Lower leg skin (tissue), 4 donors: Measurements from ENCODE around the gene ANKRD36B. TPM values are rescaled to one million over a fixed set of nuclear protein-coding genes. Genes with fewer than 3 reads are reported as not detected.
A peak's percentile ranks its signal among the peaks of the same experiment; 100 is the strongest.
"Not testable (repeated sequence)": the region's sequence is repeated elsewhere in the genome, so short reads cannot be mapped to it uniquely, and the experiment has no call there.

ENCODE experiments used
- DNase-seq, 2 donors: peaks; one replicate each; pipeline ENCODE4 v3.0.0-alpha.2; 2019; ENCODE audit warnings: low spot score in 2 of 2
- H3K4me3 ChIP-seq: fragments of 200-600 bp; sonication (generic); 2 replicates; pipeline ENCODE4 v1.5.1; 2017; ENCODE audit warnings: mild to moderate bottlenecking, low read depth; ENCODE audit not compliant: poor library complexity, severe bottlenecking
- POLR2A ChIP-seq, 2 donors: fragments of 450-650 bp; IDR thresholded peaks; one replicate each; pipeline ENCODE4 v1.6.1; 2016 to 2017; ENCODE audit warnings: antibody characterized with exemption in 2 of 2, mild to moderate bottlenecking in 1 of 2, moderate library complexity in 1 of 2
- WGBS, 2 donors: methylation state at CpG; one replicate each; pipeline ENCODE4 v1.1.5; 2018; 5-methylcytosine and 5-hydroxymethylcytosine counted together
- intact Hi-C: fragments of 100-400 bp; cut with DNase I; formaldehyde crosslinking; loops from one replicate; pipeline ENCODE4 v1.15.0; 2023; ENCODE audit warnings: low total_unique reads
- total RNA-seq, 4 donors: library from RNA; depleted of rRNA; stranded (reverse); fragments of >200 nt; gene quantifications; one replicate each; pipeline ENCODE4 v1.1.0, GENCODE V29; 2016
- TF ChIP-seq, protein P1 (sequence below), 3 donors: fragments of 450-650 bp; IDR thresholded peaks; one replicate each; pipeline ENCODE4 v1.5.1; 2016; ENCODE audit warnings: antibody characterized with exemption in 3 of 3, mild to moderate bottlenecking in 3 of 3, moderate library complexity in 2 of 3

ANKRD36B gene
- total RNA-seq, 4 donors from 2014 or later, result 11.0 to 33.1 (median 12.6) TPM

GRCh38 chr2:97546711-97547110 lies 43.0 kb downstream of the ANKRD36B start:
- H3K4me3 ChIP-seq, result no peak overlapping the region
- TF ChIP-seq, protein P1, sequence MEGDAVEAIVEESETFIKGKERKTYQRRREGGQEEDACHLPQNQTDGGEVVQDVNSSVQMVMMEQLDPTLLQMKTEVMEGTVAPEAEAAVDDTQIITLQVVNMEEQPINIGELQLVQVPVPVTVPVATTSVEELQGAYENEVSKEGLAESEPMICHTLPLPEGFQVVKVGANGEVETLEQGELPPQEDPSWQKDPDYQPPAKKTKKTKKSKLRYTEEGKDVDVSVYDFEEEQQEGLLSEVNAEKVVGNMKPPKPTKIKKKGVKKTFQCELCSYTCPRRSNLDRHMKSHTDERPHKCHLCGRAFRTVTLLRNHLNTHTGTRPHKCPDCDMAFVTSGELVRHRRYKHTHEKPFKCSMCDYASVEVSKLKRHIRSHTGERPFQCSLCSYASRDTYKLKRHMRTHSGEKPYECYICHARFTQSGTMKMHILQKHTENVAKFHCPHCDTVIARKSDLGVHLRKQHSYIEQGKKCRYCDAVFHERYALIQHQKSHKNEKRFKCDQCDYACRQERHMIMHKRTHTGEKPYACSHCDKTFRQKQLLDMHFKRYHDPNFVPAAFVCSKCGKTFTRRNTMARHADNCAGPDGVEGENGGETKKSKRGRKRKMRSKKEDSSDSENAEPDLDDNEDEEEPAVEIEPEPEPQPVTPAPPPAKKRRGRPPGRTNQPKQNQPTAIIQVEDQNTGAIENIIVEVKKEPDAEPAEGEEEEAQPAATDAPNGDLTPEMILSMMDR (IDR thresholded peaks at IDR 0.05), result no peak
- no peak for TF ChIP-seq POLR2A (IDR thresholded peaks at IDR 0.05)
- 68 to 86% methylated on average over 2 of the region's 2 CpGs for WGBS, 2 donors
- no peak for DNase-seq
- intact Hi-C loops, result no loop called here

DNA sequence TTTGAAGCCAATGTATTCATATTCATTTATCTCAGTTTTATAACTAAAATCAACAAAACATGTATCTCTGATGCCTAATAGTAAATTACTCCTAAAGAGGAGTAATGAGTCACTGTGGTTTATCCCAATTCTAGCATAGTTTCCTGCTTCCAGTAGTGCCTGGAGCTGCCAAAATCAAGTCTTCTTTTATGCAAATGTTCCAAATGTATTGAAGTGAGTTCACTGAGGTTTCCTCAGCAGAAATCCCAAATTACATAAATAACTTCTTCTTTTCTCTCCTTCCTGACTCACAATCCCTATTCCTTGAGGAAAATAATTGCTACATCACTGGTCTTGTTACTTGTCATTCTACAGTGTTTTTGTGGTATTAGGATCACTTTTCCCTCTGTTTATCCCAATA lies 44.8 kb downstream of the ANKRD36B start:
- DNase-seq, intact Hi-C loops, H3K4me3 ChIP-seq: not testable (repeated sequence)

DNA sequence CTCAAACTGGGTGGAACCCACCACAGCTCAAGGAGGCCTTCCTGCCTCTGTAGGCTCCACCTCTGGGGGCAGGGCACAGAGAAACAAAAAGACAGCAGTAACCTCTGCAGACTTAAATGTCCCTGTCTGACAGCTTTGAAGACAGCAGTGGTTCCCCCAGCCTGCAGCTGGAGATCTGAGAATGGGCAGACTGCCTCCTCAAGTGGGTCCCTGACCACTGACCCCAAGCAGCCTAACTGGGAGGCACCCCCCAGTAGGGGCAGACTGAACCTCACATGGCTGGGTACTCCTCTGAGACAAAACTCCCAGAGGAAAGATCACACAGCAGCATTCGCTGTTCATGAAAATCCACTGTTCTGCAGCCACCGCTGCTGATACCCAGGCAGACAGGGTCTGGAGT lies 63.8 kb downstream of the ANKRD36B start:
- intact Hi-C loops, H3K4me3 ChIP-seq: not testable (repeated sequence)
- 100% methylated on average over 2 of the region's 2 CpGs for WGBS, 2 donors
- DNase-seq, result peak in 1 of 2 donors; percentile 34

- DNase-seq, intact Hi-C loops, H3K4me3 ChIP-seq: not testable (repeated sequence)
- 100% methylated on average over 1 of the region's 1 CpG for WGBS, 2 donors
Measured at GRCh38 chr2:97523816-97524215, 65.9 kb downstream of the ANKRD36B start.

GRCh38 chr2:97522916-97523555 lies 66.6 kb downstream of the ANKRD36B start:
- DNase-seq, intact Hi-C loops, H3K4me3 ChIP-seq: not testable (repeated sequence)
- no CpG with 5 or more reads among the region's 2 CpGs for WGBS, 2 donors

GRCh38 chr2:97495651-97496050 lies 94.0 kb downstream of the ANKRD36B start:
- H3K4me3 ChIP-seq, intact Hi-C loops, DNase-seq: not testable (repeated sequence)
- WGBS, 2 donors, result 100% methylated on average over 2 to 3 of the region's 4 CpGs

DNA sequence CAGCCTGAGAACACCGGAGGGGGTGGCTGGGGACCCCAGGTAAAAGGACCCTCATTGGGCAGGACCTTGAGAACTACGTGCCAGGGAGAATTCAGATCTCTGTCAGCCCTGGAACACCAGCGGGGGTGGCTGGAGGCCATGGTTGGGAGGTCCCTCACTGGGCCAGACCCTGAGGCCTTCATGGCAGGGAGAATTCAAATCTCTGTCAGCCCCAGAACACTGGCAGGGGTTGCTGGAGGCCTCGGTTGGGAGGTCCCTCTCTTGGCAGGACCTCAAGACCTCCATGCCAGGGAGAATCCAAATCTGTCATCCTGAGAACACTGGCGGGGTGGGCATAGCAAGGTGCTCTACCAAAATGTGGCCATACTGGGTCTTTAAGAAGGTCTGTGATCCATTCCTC lies 99.5 kb downstream of the ANKRD36B start:
- WGBS, 2 donors, result 88 to 100% methylated on average over 5 of the region's 5 CpGs
- intact Hi-C loops, H3K4me3 ChIP-seq: not testable (repeated sequence)
- DNase-seq, result peak; percentile 16 to 82

Other genes with a start within 250 kb of the ANKRD36B start
- 100 to 1,000 TPM; 206 to 427 (median 359) TPM for gene COX5B, start 56.2 kb upstream of the ANKRD36B start, total RNA-seq
- gene ACTR1B, start 74.2 kb upstream of the ANKRD36B start, total RNA-seq, result 10 to 100 TPM; 47.3 to 82.3 (median 78.4) TPM
- 10 to 100 TPM in 2 of 4 donors, 1 to 10 TPM in 2; 5.0 to 20.2 (median 13.4) TPM for gene C2orf92, start 79.8 kb upstream of the ANKRD36B start, total RNA-seq
- gene ZAP70, start 123.7 kb upstream of the ANKRD36B start, total RNA-seq, result 1 to 10 TPM; 1.1 to 1.6 (median 1.4) TPM